Astrocyte of the spinal cord (primary cell): ENCODE measurements around the gene RLN3.
A peak's percentile ranks its signal among the peaks of the same experiment; 100 is the strongest.
"Not testable (repeated sequence)": the region's sequence is repeated elsewhere in the genome, so short reads cannot be mapped to it uniquely, and the experiment has no call there.

Source experiments
- DNase-seq: peaks from one replicate; pipeline ENCODE4 v3.0.0; 2011; ENCODE audit warnings: low read depth, low spot score
- H3K4me3 ChIP-seq: 2 replicates; pipeline ENCODE4 v1.5.1; 2011; ENCODE audit warnings: low read depth, mild to moderate bottlenecking, low read length, moderate library complexity
- in situ Hi-C: cut with HindIII; loops from 2 replicates; pipeline ENCODE4 v1.10.0; 2017; ENCODE audit warnings: low sequenced_read_pairs
- TF ChIP-seq, protein P1 (sequence below): IDR thresholded peaks from 2 replicates; pipeline ENCODE4 v1.5.1; 2012; ENCODE audit warnings: low read depth, mild to moderate bottlenecking, low read length, inconsistent platforms

Gene RLN3

GRCh38 chr19:14006085-14006765, 21.7 kb upstream of the RLN3 start, which contains the start of gene RFX1:
RFX1 (minus strand) TSS chr19:14006320; CDS start chr19:13993843, 12,477 bp downstream.
- DNase-seq: peak; percentile 100
- H3K4me3 ChIP-seq: peak within 1 kb of the TSS; percentile 75
- in situ Hi-C loops: no loop called here
- TF ChIP-seq, protein P1, sequence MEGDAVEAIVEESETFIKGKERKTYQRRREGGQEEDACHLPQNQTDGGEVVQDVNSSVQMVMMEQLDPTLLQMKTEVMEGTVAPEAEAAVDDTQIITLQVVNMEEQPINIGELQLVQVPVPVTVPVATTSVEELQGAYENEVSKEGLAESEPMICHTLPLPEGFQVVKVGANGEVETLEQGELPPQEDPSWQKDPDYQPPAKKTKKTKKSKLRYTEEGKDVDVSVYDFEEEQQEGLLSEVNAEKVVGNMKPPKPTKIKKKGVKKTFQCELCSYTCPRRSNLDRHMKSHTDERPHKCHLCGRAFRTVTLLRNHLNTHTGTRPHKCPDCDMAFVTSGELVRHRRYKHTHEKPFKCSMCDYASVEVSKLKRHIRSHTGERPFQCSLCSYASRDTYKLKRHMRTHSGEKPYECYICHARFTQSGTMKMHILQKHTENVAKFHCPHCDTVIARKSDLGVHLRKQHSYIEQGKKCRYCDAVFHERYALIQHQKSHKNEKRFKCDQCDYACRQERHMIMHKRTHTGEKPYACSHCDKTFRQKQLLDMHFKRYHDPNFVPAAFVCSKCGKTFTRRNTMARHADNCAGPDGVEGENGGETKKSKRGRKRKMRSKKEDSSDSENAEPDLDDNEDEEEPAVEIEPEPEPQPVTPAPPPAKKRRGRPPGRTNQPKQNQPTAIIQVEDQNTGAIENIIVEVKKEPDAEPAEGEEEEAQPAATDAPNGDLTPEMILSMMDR: no peak

DNA sequence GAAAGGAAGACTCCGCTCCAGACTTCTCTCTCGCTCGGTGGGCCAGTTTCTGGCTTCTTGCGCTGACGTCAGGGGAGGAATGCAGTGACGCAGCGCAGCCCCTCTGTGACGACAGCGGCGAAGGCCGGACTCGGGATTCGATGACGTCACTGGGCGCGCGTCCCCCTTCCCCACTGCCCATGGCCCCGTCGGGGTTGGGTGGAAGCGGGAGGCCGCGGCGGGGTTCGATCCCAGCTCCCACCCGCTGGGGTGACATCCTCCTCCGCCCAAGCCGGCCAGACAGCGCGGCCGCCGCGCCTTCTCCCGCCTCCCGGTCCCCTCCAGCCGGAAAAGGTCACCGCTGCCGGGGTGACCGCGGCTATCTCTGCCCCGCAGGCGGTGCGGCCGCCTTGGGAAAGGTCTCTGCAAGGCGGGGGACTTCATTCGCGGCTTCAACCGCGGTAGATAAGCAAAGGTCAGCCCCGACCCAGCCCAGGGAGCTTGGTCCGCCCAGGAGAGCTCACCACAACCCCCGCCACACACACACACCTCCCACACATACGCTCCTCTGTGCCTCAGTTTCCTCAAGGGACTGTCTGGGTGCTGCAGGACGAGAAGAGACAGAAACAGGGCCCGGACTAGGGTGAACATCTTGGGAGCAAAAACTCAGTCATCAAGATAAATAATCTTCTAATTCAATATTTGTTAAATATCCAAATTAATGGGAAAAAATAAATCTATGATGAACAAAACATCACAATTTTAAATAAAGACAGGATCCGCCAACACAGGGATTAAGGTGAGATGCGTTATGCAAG, 21.0 kb upstream of the RLN3 start:
- H3K4me3 ChIP-seq: peak overlapping the region; percentile 75
- in situ Hi-C loops: no loop called here
- TF ChIP-seq, protein P1: no peak
- DNase-seq: no peak

- TF ChIP-seq, protein P1: no peak
- in situ Hi-C loops: no loop called here
- no peak for DNase-seq
- H3K4me3 ChIP-seq: no peak overlapping the region
Observed at GRCh38 chr19:14012378-14012915, 15.5 kb upstream of the RLN3 start.

GRCh38 chr19:14015524-14016035, 12.4 kb upstream of the RLN3 start:
- H3K4me3 ChIP-seq: no peak overlapping the region
- TF ChIP-seq, protein P1: no peak
- in situ Hi-C loops: no loop called here
- no peak for DNase-seq

DNA sequence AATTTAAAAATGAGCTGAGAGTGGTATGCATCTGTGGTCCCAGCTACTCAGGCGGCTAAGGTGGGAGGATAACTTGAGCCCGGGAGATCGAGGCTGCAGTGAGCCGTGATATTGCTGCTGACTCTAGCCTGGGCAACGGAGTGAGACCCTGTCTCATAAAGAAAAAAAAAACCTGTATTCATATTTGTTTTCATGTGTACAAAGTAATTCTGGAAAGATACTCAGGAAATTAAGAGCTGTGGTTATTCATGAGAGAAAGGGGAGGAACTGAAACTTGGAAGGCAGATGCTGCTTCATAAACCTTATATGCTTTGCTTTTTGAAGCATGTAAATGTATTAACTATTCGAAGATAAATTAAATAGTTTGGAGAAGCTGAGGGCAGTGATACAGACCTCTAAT, 8.8 kb upstream of the RLN3 start:
- in situ Hi-C loops: no loop called here
- no peak for DNase-seq

DNA sequence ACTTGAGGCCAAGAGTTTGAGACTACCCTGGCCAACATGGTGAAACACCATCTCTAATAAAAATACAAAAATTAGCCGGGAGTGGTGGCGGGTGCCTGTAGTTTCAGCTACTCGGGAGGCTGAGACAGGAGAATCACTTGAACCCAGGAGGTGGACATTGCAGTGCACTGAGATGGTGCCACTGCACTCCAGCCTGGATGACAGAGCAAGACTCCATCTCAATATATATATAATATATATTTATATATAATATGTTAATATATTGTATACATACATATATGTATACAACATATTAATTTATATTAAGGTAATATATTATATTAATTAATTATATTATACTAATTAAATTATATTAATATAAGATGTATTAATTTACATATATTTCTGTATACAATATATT, 8.2 kb upstream of the RLN3 start:
- DNase-seq, in situ Hi-C loops, H3K4me3 ChIP-seq: not testable (repeated sequence)

More for the DNA sequence above, 8.8 kb upstream of the RLN3 start:
- TF ChIP-seq, protein P1: no peak
- H3K4me3 ChIP-seq: no peak overlapping the region
